Measurements from ENCODE around the gene GVQW3.

Gene GVQW3

DNA sequence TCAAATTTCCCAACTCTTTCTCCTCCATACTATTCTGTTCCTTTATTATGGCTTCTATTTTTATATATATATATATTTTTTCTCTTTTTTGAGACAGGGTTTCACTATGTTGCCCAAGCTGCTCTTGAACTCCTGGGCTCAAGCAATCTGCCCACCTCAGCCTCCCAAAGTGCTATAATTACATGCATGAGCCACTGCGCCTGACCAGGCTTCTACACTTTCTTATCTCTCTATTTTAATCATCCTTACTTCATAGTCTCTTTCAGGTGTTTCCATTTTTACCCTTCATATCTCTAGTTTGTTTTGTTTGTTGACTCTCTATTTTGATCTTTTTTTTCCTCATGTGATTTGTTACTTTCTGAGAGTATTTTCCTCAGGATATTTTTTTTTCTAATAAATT is 19.8 kb downstream of the GVQW3 start:
- TF ChIP-seq GATA2 (IDR thresholded peaks at IDR 0.05; ENCODE audit: low read depth, low read length): no peak
- TF ChIP-seq GATA3 (IDR thresholded peaks at IDR 0.05; ENCODE audit: low read depth, low read length): no peak

- TF ChIP-seq GATA3 (IDR thresholded peaks at IDR 0.05; ENCODE audit: low read depth, low read length): no peak
- no peak for TF ChIP-seq GATA2 (IDR thresholded peaks at IDR 0.05; ENCODE audit: low read depth, low read length)
These were observed 25.2 kb downstream of the GVQW3 start for GRCh38 chr11:76406359-76406758.

GRCh38 chr11:76408171-76408965 is 27.2 kb downstream of the GVQW3 start:
- TF ChIP-seq GATA2 (IDR thresholded peaks at IDR 0.05; ENCODE audit: low read depth, low read length) (no peak), GATA3 (IDR thresholded peaks at IDR 0.05; ENCODE audit: low read depth, low read length) (no peak)

DNA sequence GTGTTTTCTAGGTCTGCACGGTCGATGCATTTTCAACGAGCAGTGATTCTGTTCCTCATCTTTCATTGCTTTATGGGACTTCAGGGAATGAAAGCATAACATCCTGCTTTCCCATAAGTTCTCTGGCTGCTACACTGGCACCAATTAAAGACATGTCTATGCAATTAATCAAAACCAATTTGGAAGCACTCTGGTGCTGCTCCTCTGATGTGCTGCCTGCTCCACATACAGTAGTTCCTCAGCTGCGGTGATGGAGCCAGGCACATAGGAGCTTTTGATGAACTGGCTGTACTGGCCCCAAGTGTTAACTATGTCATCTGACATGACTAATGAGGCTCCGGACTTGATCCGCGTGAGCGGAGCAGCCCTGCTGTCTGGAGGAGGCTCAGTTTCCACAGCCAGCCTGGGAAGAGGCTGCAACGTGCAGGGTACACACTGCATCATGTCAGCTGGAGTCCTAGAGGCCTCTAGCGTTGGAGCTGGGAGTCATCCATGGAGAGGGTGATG is 29.8 kb downstream of the GVQW3 start:
- no peak for TF ChIP-seq GATA2 (IDR thresholded peaks at IDR 0.05; ENCODE audit: low read depth, low read length)
- TF ChIP-seq GATA3 (IDR thresholded peaks at IDR 0.05; ENCODE audit: low read depth, low read length): no peak

GRCh38 chr11:76415073-76415472 is 34.0 kb downstream of the GVQW3 start:
- no peak for TF ChIP-seq GATA3 (IDR thresholded peaks at IDR 0.05; ENCODE audit: low read depth, low read length)

DNA sequence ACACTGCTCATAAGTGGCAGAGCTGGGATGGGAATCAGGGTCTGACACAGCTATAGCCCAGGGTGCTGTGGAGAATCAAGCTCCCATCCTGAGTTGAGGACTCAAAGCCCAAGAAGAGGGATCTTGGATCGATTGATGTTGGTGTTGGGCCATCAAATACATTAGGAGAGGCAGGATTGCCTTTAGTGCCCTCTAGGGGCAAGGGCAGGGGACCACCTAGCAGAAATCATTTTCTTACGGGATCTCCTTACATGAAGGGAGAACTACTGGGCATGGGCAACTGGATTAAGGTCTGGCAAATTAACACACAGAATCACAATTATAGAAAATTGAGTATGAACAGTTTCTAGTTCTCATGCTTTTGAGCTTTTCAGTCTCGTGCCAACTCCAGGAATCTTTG is 38.8 kb downstream of the GVQW3 start:
- TF ChIP-seq GATA3 (IDR thresholded peaks at IDR 0.05; ENCODE audit: low read depth, low read length) (no peak), GATA2 (IDR thresholded peaks at IDR 0.05; ENCODE audit: low read depth, low read length) (no peak)

- no peak for TF ChIP-seq GATA2 (IDR thresholded peaks at IDR 0.05; ENCODE audit: low read depth, low read length)
- no peak for TF ChIP-seq GATA3 (IDR thresholded peaks at IDR 0.05; ENCODE audit: low read depth, low read length)
These were observed 43.3 kb downstream of the GVQW3 start for GRCh38 chr11:76424379-76424778.

- TF ChIP-seq GATA3 (IDR thresholded peaks at IDR 0.05; ENCODE audit: low read depth, low read length): no peak
- no peak for TF ChIP-seq GATA2 (IDR thresholded peaks at IDR 0.05; ENCODE audit: low read depth, low read length)
These were observed 43.8 kb downstream of the GVQW3 start for GRCh38 chr11:76424891-76425290.

- TF ChIP-seq GATA2 (IDR thresholded peaks at IDR 0.05; ENCODE audit: low read depth, low read length) (no peak), GATA3 (IDR thresholded peaks at IDR 0.05; ENCODE audit: low read depth, low read length) (no peak)
These were observed 45.5 kb downstream of the GVQW3 start for GRCh38 chr11:76426660-76427059.

DNA sequence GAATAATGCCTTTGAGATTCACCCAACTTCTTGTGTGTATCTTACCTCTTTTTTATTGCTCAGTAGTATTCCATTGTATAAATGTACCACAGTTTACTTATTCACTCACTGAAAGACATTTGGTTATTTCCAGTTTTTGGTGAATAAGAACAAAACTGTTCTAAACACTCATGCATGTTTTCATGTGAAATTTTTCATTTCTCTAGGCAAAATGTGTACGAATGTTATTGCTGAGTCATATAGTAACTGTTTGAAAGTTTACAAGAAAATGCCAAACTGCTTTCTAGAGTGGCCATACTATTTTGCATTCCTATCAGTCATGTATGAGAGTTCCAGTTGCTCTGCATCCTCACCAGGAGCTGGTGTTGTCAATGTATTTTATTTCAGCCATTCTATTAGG is 54.9 kb downstream of the GVQW3 start:
- TF ChIP-seq GATA3 (IDR thresholded peaks at IDR 0.05; ENCODE audit: low read depth, low read length) (no peak), GATA2 (IDR thresholded peaks at IDR 0.05; ENCODE audit: low read depth, low read length) (no peak)

- no peak for TF ChIP-seq GATA3 (IDR thresholded peaks at IDR 0.05; ENCODE audit: low read depth, low read length)
- TF ChIP-seq GATA2 (IDR thresholded peaks at IDR 0.05; ENCODE audit: low read depth, low read length): no peak
These were observed 62.3 kb downstream of the GVQW3 start for GRCh38 chr11:76443268-76443980.

DNA sequence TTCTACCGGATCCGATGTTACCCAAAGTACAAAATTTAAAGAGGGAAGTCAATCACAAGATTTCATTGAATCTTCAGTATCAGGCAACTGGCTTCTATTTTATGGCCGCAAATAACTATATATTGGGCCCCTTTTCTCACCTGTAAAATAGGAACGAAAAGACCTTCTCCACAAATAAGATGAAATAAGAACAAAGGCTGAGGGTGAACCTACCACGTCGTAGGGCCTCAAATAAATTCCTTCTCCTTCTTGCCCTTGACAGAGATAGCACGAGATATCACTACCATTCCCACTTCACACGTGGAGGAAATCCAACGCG is 62.9 kb downstream of the GVQW3 start:
- no peak for TF ChIP-seq GATA3 (IDR thresholded peaks at IDR 0.05; ENCODE audit: low read depth, low read length)
- TF ChIP-seq GATA2 (IDR thresholded peaks at IDR 0.05; ENCODE audit: low read depth, low read length): no peak

DNA sequence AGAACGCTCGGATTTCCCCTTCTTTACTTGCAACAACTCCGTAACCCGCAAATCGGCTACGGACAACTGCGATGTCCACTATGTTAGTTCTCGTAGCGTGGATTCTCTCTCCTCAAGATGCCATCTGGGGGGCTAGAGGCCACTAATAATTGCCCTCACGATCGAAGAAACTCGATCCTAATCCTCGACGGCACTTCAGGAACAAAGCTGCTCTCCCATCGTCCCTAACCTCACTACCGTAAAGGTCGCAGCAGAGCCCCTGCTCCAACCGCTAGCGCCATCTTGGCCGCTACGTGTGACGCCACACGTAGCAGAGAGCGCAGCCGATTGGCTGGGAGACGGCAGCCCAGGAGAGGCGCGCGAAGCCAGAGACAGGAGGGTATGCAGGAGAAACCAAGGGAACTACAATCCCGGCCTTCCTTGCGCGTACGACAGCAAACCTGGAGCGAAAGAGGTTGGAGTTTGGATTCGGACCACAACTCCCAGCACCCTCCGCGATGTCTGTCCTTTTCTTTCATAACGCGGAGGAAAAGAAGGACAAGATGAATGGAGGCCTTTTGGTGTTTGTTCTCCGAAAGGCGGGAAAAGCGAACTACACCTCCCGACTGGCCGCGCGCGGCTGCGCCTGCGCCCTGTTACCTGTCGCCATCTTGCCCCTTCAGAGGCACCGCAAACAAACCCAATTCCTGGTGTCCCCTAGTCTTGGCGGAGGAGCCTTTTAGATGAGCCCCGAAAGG is 63.4 kb downstream of the GVQW3 start, which contains the start of gene EMSY:
Gene EMSY (plus strand): TSS at position 635 of the 737 bp plus-strand sequence. CDS start 1,921 bp downstream, outside the sequence.
- TF ChIP-seq GATA2 (IDR thresholded peaks at IDR 0.05; ENCODE audit: low read depth, low read length) (no peak), GATA3 (IDR thresholded peaks at IDR 0.05; ENCODE audit: low read depth, low read length) (no peak)

Measured in SH-SY5Y (cell line).